HepG2 (cell line): Measurements from ENCODE around the gene PFKL. TPM values are rescaled to one million over a fixed set of nuclear protein-coding genes. Genes with fewer than 3 reads are reported as not detected.

Experiments used
- ATAC-seq: fragments of 200-7000 bp; cut with Tn5 transposase; 3 replicates; pipeline ENCODE4 v1.9.1; 2020; ENCODE audit warnings: mild to moderate bottlenecking, moderate library complexity
- BruUV-seq: library from RNA; stranded (reverse); fragments of 400-500 nt; replicated peaks from 2 replicates; lab custom pipeline; 2021; lab: Mats Ljungman, UMichigan
- CTCF ChIA-PET: fragments of 300-600 bp; formaldehyde crosslinking; extraction: SDS; loops from one replicate; lab custom pipeline; 2021; ENCODE audit warnings: low total read pairs, inconsistent platforms, low intra/inter-chr PET ratio; lab: Yijun Ruan, JAX
- POLR2A ChIA-PET: fragments of 350-600 bp; sonication (Branson Sonifier 250); formaldehyde crosslinking; loops from one replicate; lab custom pipeline; 2020; ENCODE audit warnings: antibody characterized with exemption, inconsistent platforms; lab: Yijun Ruan, JAX
- DNase-seq: peaks from one replicate; pipeline ENCODE4 v3.0.0-alpha.2; 2015; ENCODE audit warnings: low spot score
- FAIRE-seq: peaks from 3 replicates; lab custom pipeline; 2011; peaks lifted over from hg19 to GRCh38; lab: Jason Lieb, UNC
- H2AFZ ChIP-seq: one replicate; pipeline ENCODE4 v1.6.1; 2011; ENCODE audit warnings: low read length, inconsistent platforms
- H3K27ac ChIP-seq: fragments of 300-600 bp; 3 replicates; pipeline ENCODE4 v1.8.0; 2011; ENCODE audit warnings: mixed run types, mild to moderate bottlenecking, mixed read lengths, low read length, inconsistent platforms; ENCODE audit not compliant: insufficient read depth; ENCODE audit errors: extremely low read length
- H3K27me3 ChIP-seq, 2 experiments: fragments of 200-600 bp in 1 of 2; 2 replicates in 1 of 2; 3 replicates in 1 of 2; pipeline versions ENCODE4 v1.6.0 to v1.8.0; 2011; ENCODE audit warnings: low read length in 2 of 2, mild to moderate bottlenecking in 2 of 2, moderate library complexity in 2 of 2, inconsistent platforms in 1 of 2; ENCODE audit not compliant: insufficient read depth in 2 of 2, control insufficient read depth in 1 of 2
- H3K36me3 ChIP-seq, 2 experiments: fragments of 200-600 bp in 1 of 2; replicated peaks in 1 of 2; 2 replicates in 1 of 2; 3 replicates in 1 of 2; pipeline versions ENCODE4 v1.5.1 to v1.8.0; 2011; ENCODE audit warnings: low read length in 2 of 2, inconsistent platforms in 1 of 2; ENCODE audit not compliant: insufficient read depth in 2 of 2, control insufficient read depth in 1 of 2
- H3K4me1 ChIP-seq: 2 replicates; pipeline ENCODE4 v1.5.1; 2012; ENCODE audit warnings: low read length, inconsistent platforms; ENCODE audit not compliant: insufficient read depth
- H3K4me2 ChIP-seq: 2 replicates; pipeline ENCODE4 v1.6.0; 2011; ENCODE audit warnings: low read depth, low read length, inconsistent platforms
- H3K4me3 ChIP-seq, 3 experiments: fragments of 200-600 bp in 1 of 3; sonication (generic), shearing (Covaris generic) in 1 of 3; replicated peaks in 1 of 3; 2 replicates each; pipeline ENCODE4 v1.5.1; 2011 to 2016; ENCODE audit warnings: low read length in 3 of 3, inconsistent platforms in 2 of 3, low read depth in 2 of 3, mild to moderate bottlenecking in 2 of 3, control low read depth in 1 of 3, mixed read lengths in 1 of 3; ENCODE audit not compliant: insufficient read depth in 1 of 3
- H3K79me2 ChIP-seq: one replicate; pipeline ENCODE4 v1.6.1; 2011; ENCODE audit warnings: low read length, inconsistent platforms; ENCODE audit not compliant: insufficient read depth
- H3K9ac ChIP-seq: 2 replicates; pipeline ENCODE4 v1.6.0; 2011; ENCODE audit warnings: mild to moderate bottlenecking, low read depth, low read length, inconsistent platforms; ENCODE audit not compliant: insufficient read depth
- H3K9me3 ChIP-seq: 2 replicates; pipeline ENCODE4 v1.5.1; 2012; ENCODE audit warnings: mild to moderate bottlenecking, low read length
- H4K20me1 ChIP-seq: 2 replicates; pipeline ENCODE4 v1.6.0; 2011; ENCODE audit warnings: inconsistent platforms, mild to moderate bottlenecking, low read length, moderate library complexity; ENCODE audit not compliant: insufficient read depth
- CAMTA2 ChIP-seq: sonication (generic); formaldehyde crosslinking; IDR thresholded peaks from 2 replicates; pipeline ENCODE4 v1.4.0; 2020; ENCODE audit warnings: mild to moderate bottlenecking, missing genetic modification reagents, borderline replicate concordance
- DPF2 ChIP-seq: sonication (generic); formaldehyde crosslinking; IDR thresholded peaks from 2 replicates; pipeline ENCODE4 v1.4.0; 2020; ENCODE audit warnings: mild to moderate bottlenecking, low read depth, missing genetic modification reagents, borderline replicate concordance
- DR1 ChIP-seq: sonication (generic); formaldehyde crosslinking; IDR thresholded peaks from 2 replicates; pipeline ENCODE4 v1.8.0; 2021; ENCODE audit warnings: mild to moderate bottlenecking, missing genetic modification reagents, inconsistent platforms
- FOXK2 ChIP-seq: fragments of 450-650 bp; IDR thresholded peaks from 2 replicates; pipeline ENCODE4 v1.6.1; 2016
- GMEB1 ChIP-seq: sonication (generic); formaldehyde crosslinking; IDR thresholded peaks from 2 replicates; pipeline ENCODE4 v1.5.1; 2020; ENCODE audit warnings: missing genetic modification reagents, mild to moderate bottlenecking, borderline replicate concordance
- HNF1A ChIP-seq, 2 experiments: sonication (generic) in 1 of 2; formaldehyde crosslinking in 1 of 2; IDR thresholded peaks; 2 replicates each; pipeline versions ENCODE4 v1.4.0 to v1.6.1; 2016 to 2020; ENCODE audit warnings: borderline replicate concordance in 1 of 2, low read depth in 1 of 2, mild to moderate bottlenecking in 1 of 2, missing genetic modification reagents in 1 of 2
- KLF6 ChIP-seq: IDR thresholded peaks from 2 replicates; pipeline ENCODE4 v1.8.0; 2016; ENCODE audit warnings: missing biosample characterization, missing genetic modification reagents
- NCOA5 ChIP-seq: sonication (generic); formaldehyde crosslinking; IDR thresholded peaks from 2 replicates; pipeline ENCODE4 v1.4.0; 2020; ENCODE audit warnings: missing genetic modification reagents
- POLR2AphosphoS5 ChIP-seq: IDR thresholded peaks from 2 replicates; pipeline ENCODE4 v1.6.1; 2012; ENCODE audit warnings: low read depth, low read length
- RBFOX2 ChIP-seq: fragments of 200-400 bp; formaldehyde crosslinking; IDR thresholded peaks from 2 replicates; pipeline ENCODE4 v1.6.1; 2017; ENCODE audit warnings: low read depth, mild to moderate bottlenecking, low read length
- SMAD9 ChIP-seq: sonication (generic); formaldehyde crosslinking; IDR thresholded peaks from 2 replicates; pipeline ENCODE4 v1.5.1; 2020; ENCODE audit warnings: mild to moderate bottlenecking, missing genetic modification reagents
- ZBTB7A ChIP-seq: sonication (generic); formaldehyde crosslinking; IDR thresholded peaks from 2 replicates; pipeline ENCODE4 v1.8.0; 2022; ENCODE audit warnings: mild to moderate bottlenecking, missing genetic modification reagents
- ZFP1 ChIP-seq: IDR thresholded peaks from 2 replicates; pipeline ENCODE4 v1.6.1; 2016
- ZFY ChIP-seq: sonication (generic); formaldehyde crosslinking; IDR thresholded peaks from 2 replicates; pipeline ENCODE4 v1.4.0; 2020; ENCODE audit warnings: missing genetic modification reagents
- ZNF256 ChIP-seq: sonication (generic); formaldehyde crosslinking; conservative IDR thresholded peaks from 2 replicates; pipeline ENCODE4 v1.4.0; 2020; ENCODE audit warnings: missing genetic modification reagents
- ZNF382 ChIP-seq: sonication (generic); formaldehyde crosslinking; IDR thresholded peaks from 2 replicates; pipeline ENCODE4 v1.5.0; 2020; ENCODE audit warnings: missing genetic modification reagents, mild to moderate bottlenecking, borderline replicate concordance
- WGBS: methylation state at CpG from one replicate; pipeline ENCODE4 v1.1.6; 2017; ENCODE audit warnings: low lambda C conversion rate; 5-methylcytosine and 5-hydroxymethylcytosine counted together
- in situ Hi-C: cut with HindIII; loops from 2 replicates; pipeline ENCODE4 v1.10.0; 2017; ENCODE audit warnings: low pct_unique_long_range_greater_than_20kb; ENCODE audit not compliant: extremely low pct_ligation_motif_present
- intact Hi-C: fragments of 100-400 bp; cut with micrococcal nuclease; formaldehyde crosslinking; loops from one replicate; pipeline ENCODE4 v1.10.0; 2022; ENCODE audit not compliant: unreplicated experiment
- polyA plus RNA-seq, 8 experiments: library from polyadenylated mRNA; depleted of rRNA in 3 of 8; stranded (reverse) in 7 of 8; unstranded in 1 of 8; fragments of >200 nt; fragmentation: Illumina TruSeq in 4 of 8; extraction: Trizol in 4 of 8; gene quantifications; 2 replicates each; pipeline versions ENCODE4 v1.2.1 to v1.2.3, GENCODE V29; 2011 to 2016; ENCODE audit warnings: low read depth in 4 of 8, missing spikeins in 1 of 8, mixed read lengths in 1 of 8; ENCODE audit not compliant: insufficient read depth in 1 of 8
- total RNA-seq, 5 experiments: library from RNA; depleted of rRNA; stranded (reverse); fragments of >200 nt; fragmentation: Illumina TruSeq; extraction: Trizol; gene quantifications; 2 replicates each; pipeline ENCODE4 v1.2.3, GENCODE V29; 2016; ENCODE audit warnings: low read depth in 1 of 5

Gene PFKL
- total and polyA plus RNA-seq, 2 of the 13 experiments (the other 11 are each of a cell fraction or from before 2014, with no cell fraction given): 92.8 to 106 TPM

- TF ChIP-seq ZNF256 (CRISPR knock-in tag) (no peak), POLR2AphosphoS5 (no peak), ZFY (CRISPR knock-in tag) (no peak), CAMTA2 (no peak), GMEB1 (CRISPR knock-in tag) (no peak), ZNF382 (no peak), ZFP1 (CRISPR knock-in tag) (no peak)
These were observed 11.4 kb upstream of the PFKL start (continued) for GRCh38 chr21:44288251-44289110.

- no peak overlapping the region for H3K27ac ChIP-seq
- no peaks in the 10 kb centered on the region for H3K9me3 ChIP-seq
- in situ Hi-C loops (no loop called here), intact Hi-C loops (no loop called here)
- no peak for FAIRE-seq
- POLR2A ChIA-PET: no interaction called here
- no TSS peak for BruUV-seq
- CTCF ChIA-PET: no interaction called here
- no peak overlapping the region for H3K4me3 ChIP-seq
- peaks cover 6 to 57% of the 10 kb centered on the region in 2 experiments for H3K27me3 ChIP-seq
- no peak for ATAC-seq
- H3K36me3 ChIP-seq: no peaks in the 10 kb centered on the region
- H3K9ac ChIP-seq: no peak overlapping the region
- no peaks in the 10 kb centered on the region for H4K20me1 ChIP-seq
- DNase-seq: no peak
- peaks cover 3% of the 10 kb centered on the region; the same call in 1 of the 2 replicates for H3K4me1 ChIP-seq
- H3K79me2 ChIP-seq: no peaks in the 10 kb centered on the region
- H3K4me2 ChIP-seq: no peak overlapping the region
- 0% methylated on average over 6 of the region's 24 CpGs for WGBS
- H2AFZ ChIP-seq: no peak overlapping the region
- TF ChIP-seq SMAD9 (CRISPR knock-in tag): no peak
- no peak for TF ChIP-seq DR1 (CRISPR knock-in tag)
- no peak for TF ChIP-seq HNF1A (IDR thresholded peaks at IDR 0.05; ENCODE audit: low read depth)
- TF ChIP-seq HNF1A (CRISPR knock-in tag; IDR thresholded peaks at IDR 0.05; ENCODE audit: borderline replicate concordance): no peak
- TF ChIP-seq ZBTB7A (CRISPR knock-in tag): no peak
- TF ChIP-seq KLF6 (CRISPR knock-in tag): no peak
- TF ChIP-seq RBFOX2: no peak
- no peak for TF ChIP-seq FOXK2
- no peak for TF ChIP-seq DPF2 (CRISPR knock-in tag)
- no peak for TF ChIP-seq NCOA5 (CRISPR knock-in tag)
These were observed 10.4 kb upstream of the PFKL start for GRCh38 chr21:44289381-44290010.
